SHP77 treated with DMSO at 0.1 percent for 48 hours (cell line): Measurements from ENCODE around the gene KREMEN2.
"Not testable (repeated sequence)": the region's sequence is repeated elsewhere in the genome, so short reads cannot be mapped to it uniquely, and the experiment has no call there.

ENCODE experiments used
- DNase-seq: peaks from one replicate; lab custom pipeline; 2025; lab: John Stamatoyannopoulos, UW

Gene KREMEN2

DNA sequence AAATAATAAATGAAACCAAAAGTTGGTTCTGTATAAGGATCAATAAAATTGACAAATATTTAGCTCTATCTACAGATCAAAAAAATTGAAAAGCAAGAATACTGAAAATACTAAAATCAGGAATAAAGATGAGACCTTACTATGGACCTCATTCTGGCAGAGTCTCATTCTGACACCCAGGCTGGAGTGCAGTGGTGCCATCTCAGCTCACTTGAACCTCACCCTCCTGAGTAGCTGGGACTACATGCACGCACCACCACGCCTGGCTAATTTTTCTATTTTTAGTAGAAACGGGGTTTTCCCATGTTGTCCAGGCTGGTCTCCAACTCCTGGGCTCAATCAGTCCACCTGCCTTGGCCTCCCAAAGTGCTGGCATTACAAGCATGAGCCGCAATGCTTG lies 22.0 kb upstream of the KREMEN2 start:
- no peak for DNase-seq

DNA sequence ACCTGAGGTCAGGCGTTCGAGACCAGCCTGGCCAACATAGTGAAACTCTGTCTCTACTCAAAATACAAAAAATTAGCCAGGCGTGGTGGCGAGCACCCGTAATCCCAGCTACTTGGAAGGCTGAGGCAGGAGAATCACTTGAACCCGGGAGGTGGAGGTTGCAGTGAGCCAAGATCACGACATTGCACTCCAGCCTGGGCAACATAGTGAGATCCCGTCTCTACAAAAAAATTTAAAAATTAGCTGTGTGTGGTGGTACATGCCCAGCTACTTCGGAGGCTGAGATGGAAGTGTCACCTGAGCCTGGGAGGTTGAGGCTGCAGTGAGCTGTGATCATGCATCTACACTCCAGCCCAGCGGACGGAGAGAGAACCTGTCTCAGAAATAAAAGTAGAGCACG lies 20.4 kb upstream of the KREMEN2 start:
- not testable (repeated sequence) for DNase-seq

GRCh38 chr16:2946649-2947048 lies 17.4 kb upstream of the KREMEN2 start:
- no peak for DNase-seq

- no peak for DNase-seq
Observed at GRCh38 chr16:2948807-2949704, 15.0 kb upstream of the KREMEN2 start.

DNA sequence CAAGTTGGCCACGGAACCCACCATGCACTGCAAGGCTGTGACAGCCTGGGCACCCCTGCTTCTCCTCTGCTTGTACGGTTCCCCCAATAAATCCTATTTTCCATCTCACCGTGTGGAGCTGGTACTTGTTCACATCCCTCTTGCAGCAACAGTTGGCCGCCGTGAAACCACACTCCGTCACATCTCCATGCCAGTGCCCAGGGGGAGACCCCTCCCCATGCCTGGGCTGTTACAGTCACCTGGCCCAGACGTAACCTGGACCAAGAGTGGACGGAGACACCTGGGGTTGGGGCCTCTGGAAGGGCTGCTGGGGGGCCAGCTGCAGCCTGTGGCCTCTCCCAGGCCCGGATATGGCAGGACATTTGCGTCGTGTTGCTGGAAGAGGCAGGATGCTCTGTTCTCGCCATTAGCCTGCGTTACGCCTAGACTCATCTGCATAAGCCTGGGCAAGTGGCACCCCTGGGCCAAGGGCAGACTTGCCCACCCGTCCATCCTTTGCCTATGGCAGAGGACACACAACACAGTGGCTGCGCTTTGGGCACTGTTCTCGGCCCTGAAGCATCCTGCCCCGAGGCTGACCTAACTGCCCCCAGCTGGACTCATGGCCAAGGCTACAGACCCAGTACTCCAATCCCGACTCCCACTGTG lies 14.2 kb upstream of the KREMEN2 start:
- DNase-seq, result no peak

DNA sequence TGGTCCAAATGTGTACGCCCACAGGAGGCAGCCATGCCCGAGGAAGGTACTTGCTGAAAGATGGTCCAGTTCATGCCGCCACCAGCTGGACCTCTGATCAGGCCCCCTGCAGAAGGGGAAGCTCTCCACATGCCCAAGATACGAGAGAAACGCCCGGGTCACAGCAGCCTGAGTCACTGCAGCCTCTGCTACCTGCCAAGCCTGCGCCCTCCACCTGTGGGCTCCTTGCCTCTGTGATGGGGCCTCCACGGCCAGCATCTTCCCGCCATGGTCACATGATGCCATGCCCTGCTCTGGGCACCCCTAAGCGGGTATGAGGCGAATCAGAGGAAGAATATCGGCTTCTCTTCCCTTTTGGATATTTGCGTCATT lies 13.7 kb upstream of the KREMEN2 start:
- no peak for DNase-seq

GRCh38 chr16:2950773-2951172 lies 13.3 kb upstream of the KREMEN2 start:
- DNase-seq, result no peak

- peak; percentile 66 for DNase-seq
Observed at GRCh38 chr16:2952679-2953078, 11.4 kb upstream of the KREMEN2 start.

GRCh38 chr16:2953706-2954627 lies 10.1 kb upstream of the KREMEN2 start:
- DNase-seq, result peak; percentile 9

DNA sequence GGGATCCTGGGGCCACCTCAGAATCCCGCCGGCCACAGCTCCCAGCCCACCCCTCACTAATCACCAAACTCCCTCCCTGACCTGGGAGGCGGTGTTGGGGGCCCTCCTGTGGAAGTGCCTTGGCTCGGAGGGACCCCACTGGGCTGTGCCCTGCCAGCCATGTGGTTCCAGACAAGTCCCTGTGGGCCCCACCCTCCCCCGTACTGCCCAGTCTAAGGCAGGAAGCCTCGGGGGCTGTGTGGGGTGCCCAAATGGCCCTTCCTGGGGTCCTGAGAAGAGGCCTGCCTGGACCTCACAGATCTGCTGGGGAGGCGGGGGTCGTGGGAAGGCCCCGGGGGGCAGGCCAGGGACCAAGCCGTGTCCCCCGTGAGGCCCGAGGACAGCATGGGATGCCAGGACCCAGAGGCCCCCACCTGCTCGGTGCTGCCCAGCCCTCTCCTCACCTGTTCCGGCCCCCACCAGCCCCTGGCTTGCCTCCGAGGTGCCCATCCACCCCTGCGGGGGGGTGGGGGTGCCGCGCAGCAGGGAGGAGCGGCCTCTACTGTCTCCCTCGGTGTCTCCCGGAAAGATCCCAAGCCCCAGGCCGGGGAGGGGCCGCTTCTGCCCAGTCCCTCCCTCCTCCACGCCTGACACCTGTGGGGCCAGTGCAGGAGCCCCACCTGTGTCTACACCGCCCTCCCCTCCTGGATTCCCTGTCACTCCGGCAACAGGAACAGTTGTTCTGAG lies 9.3 kb upstream of the KREMEN2 start:
- no peak for DNase-seq

GRCh38 chr16:2955438-2955778 lies 8.7 kb upstream of the KREMEN2 start:
- no peak for DNase-seq

DNA sequence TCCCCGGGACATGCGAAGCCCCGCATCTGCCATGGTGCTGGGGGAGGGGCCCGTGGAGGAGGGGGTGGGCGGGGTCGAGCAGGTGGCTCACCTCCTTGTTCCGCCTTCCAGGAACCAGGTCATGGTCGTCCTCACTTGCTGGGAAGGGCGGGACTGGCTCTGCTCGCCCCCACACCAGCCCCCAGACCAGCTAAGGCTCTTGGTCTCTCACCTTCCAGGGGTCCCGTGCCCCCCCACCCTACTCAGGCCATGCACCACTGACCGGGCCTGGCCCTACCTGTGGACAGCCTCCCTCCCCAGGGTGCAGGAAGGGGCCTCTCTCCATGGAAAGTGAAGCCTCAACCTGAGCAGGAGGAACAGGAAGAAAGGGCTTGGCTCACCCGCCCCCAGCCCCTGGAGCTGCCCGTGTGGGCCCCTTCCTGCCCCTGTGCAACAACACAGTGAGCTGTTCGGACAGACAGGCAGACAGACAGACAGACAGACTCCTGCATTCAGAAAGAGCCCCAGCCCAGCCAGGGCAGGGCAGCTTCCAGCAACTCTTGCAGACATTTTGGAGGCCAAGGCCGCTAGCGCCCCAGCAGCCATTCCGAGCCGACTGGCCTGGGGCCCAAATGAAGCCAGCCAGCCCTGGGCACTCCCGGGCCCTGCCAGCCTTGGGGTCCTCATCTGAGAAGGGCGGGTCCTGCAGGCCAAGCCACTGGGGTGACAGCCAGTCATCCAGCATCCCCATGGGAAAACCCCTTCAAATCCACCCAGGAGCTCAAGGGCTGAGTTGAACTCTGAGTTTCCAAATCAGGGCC lies 8.1 kb upstream of the KREMEN2 start:
- no peak for DNase-seq

GRCh38 chr16:2956579-2956956 lies 7.5 kb upstream of the KREMEN2 start:
- DNase-seq, result no peak

DNA sequence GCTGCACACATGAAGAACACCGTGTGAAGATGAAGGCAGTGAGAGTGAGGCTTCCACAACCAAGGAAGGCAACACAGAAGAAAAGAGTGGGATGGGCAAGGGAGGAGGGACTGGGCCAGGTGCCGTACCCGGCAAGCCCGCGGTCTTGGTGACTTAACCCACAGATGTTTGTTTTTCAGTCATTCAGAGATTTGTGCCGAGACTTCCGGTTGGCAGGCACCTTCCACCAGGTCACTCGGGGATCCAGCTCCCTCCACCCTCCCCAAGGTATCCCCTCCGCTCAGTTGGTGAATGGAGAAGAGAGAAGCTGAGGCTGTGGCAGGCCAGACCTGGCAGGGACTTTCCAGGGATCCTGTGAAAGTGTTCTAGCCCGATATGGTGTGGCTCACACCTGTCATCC lies 4.9 kb upstream of the KREMEN2 start:
- DNase-seq, result no peak

DNA sequence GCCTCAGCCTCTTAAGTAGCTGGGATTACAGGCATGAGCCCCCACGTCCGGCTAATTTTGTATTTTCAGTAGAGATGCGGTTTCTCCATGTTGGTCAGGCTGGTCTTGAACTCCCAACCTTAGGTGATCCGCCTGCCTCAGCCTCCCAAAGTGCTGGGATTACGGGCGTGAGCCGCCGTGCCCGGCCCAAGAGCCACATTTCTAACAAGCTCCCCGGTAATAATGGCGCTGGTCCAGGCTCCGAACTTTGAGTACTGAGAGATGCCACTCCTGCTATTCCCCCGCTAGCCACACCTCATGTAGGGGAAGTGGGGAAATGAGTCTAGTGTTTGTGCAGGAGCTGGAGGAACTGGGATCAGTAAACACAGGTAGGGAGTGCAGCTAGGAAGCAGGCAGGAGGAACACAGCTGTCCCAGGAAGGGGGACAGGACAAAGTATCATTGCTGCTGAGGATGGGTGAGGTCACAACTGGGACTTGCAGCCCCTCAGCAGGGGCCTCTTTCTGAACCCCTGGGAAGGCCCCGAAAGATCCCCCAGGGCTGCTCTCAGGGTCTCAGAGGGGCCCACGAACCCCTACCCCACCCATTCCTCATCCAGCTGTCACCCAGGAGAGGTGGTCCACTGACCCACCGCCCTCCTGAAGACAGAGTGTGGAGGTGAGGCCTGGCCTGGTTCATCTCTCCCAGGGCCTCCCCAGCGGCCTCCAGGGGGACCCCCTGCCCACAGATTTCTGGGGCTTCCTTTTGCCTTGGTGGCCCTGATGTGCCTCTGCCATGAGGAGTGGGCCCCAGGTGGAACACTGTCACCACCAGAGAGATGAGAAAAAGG lies 3.7 kb upstream of the KREMEN2 start:
- no peak for DNase-seq

DNA sequence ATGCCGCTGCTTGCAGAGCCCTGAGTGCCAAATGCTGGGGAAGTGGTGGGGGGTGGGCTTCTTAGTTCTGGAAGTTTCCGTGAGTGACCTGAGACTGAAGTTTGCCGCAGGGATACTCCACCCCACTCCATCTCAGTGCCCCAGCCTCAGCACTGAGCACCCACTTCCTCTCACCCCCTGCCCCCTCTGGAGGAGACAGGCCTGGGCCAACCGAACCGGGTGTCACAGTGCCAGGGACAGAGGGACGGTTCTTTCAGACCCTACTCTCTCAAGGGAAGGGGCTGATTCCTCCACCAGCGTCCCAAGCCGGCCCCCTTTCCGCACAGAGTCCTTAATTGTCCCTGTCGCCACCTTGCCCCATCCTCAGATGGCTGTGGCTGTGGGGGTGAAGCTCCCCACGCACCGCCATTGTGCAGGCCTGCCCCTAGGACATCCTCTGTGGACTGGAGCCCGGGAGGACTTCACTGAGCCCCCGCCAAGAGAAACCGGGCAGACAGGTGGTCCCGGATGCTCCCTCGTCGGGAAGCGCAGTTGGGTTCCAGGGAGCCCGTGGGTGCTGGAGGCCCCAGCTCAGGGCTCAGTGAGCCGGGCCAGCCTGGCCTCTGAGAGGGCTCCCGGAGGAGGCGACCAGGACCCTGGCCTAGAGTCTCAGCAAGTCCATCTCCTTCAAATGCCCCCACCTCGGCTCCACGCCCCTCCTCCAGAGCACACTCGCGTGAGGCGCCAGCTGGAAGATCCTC lies 1.6 kb upstream of the KREMEN2 start:
- DNase-seq, result no peak

- no peak for DNase-seq
Observed at GRCh38 chr16:2963074-2963722, 877 bp upstream of the KREMEN2 start.

GRCh38 chr16:2964475-2965336 lies 631 bp downstream of the KREMEN2 start:
- peak; percentile 28 for DNase-seq
